Stimulated activated CD4-positive, alpha-beta T cell treated with anti-CD3 and anti-CD28 coated beads, TNF-alpha, amount 100 ng/mL, for 24 hours (primary cell): Measurements from ENCODE around the gene PDE10A.
"Not testable (repeated sequence)": the region's sequence is repeated elsewhere in the genome, so short reads cannot be mapped to it uniquely, and the experiment has no call there.

Experiments used
- DNase-seq, 3 experiments: peaks; one replicate each; pipeline ENCODE4 v3.0.0-alpha.2; 2020; ENCODE audit warnings: low read depth in 3 of 3

The PDE10A gene

DNA sequence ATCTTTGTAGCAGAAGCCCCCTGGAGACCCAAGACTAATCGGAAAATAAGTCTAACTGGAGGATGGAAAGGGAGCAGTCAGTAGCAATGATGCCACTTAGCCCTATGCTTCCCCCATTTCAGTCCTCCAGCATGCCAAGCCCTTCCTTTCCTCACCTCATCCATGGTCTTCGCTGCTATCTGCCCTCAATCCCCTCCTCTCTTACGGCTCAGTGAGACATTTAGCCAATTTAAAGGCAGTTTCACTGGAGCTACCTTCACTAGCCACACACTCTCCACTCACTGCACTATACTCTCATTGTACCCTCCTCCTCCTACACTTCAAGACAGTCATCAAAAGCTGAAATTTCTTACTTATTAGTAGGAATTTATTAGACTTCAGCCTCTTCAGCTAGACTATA is 111.2 kb downstream of the PDE10A start:
- no peak for DNase-seq

DNA sequence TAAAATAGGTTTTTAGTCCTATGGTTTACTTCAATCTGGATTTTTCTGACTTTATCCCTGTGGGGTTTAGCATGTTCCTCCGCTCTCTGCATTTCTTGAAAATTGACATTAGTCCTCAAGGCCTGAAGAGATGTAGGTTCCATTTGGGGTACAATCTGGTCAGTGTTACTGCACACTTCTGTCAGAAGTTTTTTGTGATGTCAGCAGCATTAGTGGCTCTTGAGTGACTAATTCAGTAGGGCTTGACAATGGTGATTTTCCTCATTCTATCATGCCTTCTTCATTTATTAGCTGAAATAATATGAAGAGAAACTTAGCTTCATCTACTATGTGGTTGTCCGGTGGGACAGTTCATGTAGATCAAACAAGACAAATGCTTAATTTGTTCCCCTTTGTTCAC is 114.6 kb downstream of the PDE10A start:
- DNase-seq: no peak

DNA sequence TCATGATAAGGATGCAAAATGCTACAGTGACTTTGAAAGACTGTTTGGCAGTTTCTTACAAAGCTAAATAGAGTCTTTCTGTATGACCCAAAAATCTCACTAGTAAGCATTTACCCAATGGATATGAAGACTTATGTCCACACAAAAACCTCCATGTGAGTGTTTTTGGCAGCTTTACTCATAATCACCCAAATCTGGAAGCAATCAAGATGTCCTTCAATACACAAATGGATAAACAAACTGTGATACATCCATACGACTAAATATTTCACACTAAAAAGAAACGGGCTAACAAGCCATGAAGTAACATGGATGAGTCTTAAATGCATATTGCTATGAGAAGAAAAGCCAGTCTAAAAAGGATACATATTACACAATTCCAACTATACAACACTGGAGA is 117.2 kb downstream of the PDE10A start:
- no peak for DNase-seq

DNA sequence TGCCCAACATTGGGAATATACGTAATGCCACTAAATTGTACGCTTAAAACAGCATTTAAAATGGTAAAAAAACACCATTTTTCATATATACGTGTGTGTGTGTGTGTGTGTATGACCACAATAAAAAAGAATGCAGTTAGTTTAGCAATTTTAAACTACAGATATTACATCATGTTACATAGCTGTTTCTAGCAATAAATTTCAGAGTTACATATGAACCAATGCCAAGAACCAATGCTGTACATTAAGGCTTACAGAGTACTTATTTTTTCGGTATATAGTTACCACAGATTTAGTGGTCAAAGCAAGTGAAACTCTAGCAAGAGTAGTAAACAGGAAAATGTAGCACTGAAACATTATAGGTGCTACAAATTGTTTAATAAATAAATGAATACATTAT is 119.3 kb downstream of the PDE10A start:
- DNase-seq: no peak

DNA sequence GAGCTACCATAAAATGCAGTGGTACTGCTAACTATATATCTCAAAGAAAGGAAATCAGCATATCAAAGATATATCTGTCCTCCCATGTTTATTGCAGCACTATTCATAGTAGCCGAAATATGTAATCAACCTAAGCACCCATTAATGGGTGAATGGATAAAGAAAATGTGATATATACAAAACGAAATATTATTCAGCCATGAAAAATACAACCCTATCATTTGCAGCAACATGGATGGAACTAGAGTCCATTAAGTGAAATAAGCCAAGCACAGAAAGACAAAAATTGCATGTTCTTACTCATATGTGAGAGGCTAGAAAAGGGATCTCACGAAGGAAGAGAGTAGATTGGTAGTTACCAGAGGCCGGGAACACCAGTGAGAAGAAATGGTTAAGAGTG is 126.1 kb downstream of the PDE10A start:
- DNase-seq: no peak

DNA sequence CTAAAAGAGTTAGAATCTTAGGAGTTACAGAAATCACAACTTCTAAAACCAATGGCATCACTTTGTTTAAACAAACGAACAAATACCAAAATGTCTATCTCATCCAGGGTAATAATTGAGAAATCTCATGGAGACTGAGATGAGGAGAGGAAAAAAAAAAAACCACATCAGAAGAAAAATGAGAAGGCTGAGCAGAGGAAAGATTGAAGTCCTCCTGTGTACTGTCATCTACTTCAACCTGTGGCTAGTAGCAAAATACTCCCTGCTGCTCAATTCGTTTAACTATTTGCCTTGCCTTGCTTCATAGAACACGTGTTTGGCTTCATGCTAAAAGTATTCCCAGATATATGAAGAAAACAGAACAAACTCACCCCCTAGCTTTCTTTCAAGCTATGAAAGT is 143.7 kb downstream of the PDE10A start:
- DNase-seq: no peak

DNA sequence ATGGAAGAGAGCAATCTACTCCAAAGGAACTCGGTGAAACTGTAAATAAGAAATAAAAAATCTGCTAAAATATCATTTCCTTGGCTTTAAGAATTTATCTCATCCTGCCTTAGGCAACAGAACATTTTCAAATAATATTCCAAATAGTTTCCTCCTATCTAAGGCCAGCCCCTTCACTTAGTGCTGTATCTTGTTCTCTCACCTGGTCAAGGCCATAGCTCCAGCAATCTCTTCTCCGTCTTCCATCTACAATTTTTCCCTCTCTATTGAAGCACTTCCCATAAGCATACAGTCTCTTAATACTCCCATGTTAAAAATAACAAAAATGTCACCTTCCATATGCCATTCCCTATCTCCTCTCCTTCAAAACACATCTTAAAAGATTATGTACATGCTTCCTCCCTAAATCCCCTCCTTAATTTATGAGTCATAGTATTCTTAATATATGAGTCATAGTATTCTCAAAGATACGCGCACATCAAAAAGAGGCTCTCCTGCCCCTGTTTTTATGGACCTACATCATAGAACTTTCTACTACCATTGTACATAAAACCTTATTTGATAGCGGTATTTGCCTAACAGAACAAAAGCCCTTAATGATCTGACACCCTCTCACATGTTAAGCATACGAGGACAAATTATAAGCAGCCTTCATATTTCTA is 146.9 kb downstream of the PDE10A start:
- no peak for DNase-seq

DNA sequence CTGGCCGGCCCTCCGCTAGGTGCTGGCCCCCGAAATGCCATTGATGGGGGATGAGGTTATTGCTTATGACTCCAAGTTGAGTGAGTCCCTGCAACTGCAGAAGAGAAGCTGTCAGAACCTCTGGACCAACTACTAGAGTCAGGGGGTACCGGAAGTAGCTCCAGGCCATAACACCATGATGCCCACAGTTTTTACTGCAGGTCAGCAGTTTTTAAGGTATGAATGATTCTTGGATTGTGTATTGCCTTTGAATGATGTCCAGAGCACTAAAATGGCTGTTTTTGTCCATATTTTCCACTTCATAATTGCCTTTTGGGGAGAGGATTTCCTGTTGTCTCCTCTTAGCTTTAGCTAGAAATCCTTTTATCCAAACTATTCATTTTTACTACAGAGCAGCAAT is 148.4 kb downstream of the PDE10A start:
- DNase-seq: no peak

DNA sequence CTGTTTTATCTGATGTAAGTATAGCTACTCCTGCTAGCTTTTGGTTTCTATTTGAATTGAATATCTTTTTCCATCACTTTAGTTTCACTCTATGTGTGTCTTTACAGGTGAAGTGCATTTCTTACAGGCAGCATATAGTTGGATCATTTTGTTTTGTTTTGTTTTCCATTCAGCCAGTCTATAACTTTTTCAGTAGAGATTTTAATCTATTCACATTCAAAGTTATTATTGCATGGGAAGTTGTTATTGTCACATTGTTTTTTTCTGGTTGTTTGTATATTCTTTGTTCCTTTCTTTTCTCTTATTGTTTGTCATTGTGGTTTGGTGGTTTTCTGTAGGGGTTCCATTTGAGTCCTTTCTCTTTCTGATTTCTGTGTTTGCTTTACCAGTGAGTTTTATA is 151.2 kb downstream of the PDE10A start:
- DNase-seq: no peak

DNA sequence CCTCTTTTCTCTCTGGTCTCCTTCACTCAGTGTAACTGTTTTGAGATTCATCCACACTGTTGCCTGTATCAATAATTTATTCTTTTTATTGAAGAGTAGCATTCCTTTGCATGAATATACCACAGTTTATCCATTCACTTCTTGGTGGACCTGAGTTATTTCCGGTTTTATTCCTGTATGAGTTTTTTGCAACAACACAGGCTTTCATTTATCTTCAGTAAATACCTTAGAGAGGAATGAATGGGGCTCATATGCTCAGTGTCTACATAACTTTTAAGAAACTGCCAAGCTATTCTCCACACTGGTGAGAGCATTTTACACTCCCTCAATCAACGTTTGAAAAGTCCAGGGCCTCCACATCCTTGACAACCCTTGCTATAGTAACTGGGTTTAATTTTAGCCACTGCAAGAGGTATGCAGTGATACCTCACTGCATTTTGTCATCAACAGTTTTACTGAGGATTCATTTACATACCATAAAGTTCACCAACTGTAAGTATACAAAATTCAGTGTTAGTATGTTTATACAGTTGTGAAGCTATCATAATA is 154.6 kb downstream of the PDE10A start:
- no peak for DNase-seq

DNA sequence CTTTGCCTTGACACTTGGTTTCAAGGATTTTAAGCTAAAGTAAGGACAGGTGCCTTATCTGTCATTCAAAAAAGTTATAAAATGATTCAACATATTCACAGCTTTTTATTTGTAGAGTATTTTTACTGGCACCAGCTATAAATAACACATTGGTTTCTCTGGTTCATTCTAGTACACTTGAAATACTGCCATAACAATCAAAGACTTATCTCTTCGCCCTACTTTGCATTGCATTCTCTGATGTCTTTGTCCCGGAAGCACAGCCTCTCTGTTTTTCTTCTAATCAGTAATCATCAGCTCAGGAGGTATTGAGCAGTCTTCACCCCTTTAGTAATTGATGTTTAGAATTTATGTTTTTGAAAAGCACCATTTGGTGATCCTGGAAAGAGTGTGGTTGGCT is 156.4 kb downstream of the PDE10A start:
- DNase-seq: no peak

DNA sequence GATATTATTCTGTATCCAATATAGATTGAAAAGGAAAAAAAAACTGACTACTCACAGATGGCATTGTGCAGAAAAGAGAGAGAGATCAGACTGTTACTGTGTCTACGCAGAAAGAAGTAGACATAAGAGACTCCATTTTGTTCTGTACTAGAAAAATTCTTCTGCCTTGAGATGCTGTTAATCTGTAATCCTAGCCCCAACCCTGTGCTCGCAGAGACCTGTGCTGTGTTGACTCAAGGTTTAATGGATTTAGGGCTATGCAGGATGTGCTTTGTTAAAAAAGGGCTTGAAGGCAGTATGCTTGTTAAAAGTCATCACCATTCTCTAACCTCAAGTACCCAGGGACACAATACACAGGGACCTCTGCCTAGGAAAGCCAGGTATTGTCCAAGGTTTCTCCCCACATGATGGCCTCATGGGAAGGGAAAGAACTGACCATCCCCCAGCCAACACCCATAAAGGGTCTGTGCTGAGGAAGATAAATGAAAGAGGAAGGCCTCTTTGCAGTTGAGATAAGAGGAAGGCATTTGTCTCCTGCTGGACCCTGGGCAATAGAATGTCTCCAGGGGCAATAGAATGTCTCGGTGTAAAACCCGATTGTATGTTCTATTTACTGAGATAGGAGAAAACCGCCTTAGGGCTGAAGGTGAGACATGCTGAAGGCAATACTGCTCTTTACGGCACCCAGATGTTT is 162.7 kb downstream of the PDE10A start:
- not testable (repeated sequence) for DNase-seq

DNA sequence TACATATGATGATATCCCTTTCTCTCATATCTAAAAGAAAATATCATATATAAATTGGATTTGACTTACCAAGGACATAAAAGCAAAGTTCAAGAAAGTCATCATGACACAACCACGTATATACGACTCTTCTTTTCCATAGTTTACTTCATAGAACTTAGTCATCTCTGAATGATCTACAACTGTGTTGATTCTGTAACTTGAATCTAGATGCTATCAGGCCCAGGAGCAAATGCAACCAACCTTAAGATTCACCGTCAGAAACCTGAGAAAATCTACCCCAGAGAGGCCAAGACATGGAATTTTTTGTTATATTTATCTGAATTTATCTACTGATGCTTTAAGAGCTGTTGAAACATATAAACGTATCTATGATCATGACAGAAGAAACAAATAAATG is 165.6 kb downstream of the PDE10A start:
- no peak for DNase-seq

DNA sequence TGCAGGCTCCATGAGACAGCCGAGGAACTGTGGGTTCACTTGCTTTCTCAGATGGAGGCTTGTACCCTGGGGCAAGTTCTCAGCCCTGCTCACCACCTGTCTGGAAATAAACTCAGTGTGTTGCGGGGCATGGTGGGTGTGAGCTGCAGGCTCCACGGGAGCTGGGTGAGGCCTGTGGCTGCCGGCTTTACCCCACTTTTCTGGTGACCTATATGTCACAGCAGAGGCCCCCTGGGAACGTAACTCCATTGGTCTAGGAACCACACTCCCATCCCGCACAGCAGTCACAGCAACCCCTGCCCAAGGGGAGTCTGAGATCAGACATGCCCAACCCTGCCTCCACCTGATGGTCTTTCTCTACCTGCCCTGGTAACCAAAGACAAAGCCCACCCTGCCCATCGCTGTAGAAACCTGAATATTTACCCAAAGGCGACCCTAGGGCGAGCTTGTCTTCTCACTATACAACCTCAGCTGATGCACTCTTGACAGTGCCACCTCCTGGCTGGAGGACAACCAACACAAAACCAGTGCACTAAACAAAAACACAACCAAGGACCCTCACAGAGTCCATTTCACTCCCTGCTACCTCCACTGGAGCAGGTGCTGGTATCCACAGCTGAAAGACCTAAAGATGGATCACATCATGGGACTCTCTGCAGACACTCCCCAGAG is 174.3 kb downstream of the PDE10A start:
- DNase-seq: no peak

DNA sequence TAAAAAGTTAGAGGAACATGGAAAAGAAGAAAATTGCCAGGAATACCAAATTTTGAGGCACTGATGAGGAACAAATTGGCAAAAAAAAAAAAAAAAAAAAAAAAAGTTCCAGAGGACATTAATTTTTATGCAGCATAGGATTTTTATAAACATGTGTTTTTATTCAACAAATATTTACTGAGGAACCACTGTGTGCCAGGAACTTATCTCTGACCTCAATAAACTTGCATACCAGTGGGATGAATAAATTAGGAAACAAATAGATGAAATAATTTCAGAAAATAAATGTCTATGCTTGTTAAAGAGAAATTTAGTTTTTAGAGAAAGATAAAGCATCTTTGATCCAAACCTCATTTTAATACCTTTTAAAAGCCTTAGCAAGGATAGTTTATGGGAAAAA is 175.1 kb downstream of the PDE10A start:
- DNase-seq: no peak

DNA sequence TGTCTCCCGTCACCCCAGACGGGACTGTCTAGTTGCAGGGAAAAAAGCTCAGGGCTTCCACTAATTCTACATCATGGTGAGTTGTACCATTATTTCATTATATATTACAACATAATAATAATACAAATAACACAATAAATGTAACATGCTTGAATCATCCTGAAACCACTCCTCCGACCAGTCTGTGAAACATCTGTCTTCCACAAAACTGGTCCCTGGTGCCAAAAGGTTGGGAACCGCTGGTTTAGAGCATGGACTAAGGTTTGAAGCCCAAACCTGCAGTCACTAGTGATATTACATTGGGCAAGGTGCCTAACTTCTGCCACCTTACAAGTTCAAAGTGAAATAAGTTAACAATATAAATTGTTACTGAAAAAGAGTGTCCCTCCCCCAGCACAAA is 175.7 kb downstream of the PDE10A start:
- DNase-seq: no peak

DNA sequence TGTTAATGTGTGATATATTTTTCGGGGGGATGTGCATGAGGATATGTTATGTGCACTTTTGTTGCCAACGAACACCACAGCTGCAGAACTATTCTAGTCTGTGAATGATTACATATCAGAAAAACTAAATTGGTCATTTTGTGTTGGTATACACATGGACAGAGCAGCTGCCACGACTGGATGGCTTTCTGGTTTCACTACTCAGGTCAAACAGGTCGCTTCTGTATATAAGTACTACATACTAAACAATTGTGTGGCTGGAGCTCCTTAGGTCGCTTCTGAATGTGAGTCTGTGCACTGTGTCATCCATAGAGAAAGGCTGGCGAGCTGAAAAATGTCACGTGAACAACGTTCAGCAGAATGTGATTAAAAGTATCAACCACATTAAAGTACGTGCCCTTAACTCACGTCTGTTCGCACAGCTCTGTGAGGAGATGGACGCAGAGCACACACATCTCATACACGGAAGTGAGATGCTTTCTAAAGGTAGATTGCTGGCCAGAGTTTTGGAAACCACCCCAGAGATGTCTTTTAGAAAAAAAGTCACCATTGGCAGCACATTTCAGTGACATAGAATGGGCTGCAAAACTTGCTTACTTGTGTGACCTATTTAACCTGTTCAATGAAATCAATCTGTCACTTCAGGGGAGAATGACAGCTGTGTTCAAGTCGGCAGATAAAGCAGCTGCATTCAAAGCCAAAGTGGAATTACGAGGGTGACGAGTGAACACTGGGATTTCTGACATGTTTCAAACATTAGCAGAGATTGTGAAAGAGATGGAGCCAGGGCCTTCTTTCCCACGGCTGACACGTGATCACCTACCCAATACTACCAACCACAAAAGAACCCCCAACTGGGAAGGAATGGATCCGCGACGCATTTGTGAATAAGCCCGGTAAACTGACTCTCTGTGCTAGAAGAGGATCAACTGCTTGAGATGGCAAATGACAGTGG is 176.6 kb downstream of the PDE10A start:
- no peak for DNase-seq

DNA sequence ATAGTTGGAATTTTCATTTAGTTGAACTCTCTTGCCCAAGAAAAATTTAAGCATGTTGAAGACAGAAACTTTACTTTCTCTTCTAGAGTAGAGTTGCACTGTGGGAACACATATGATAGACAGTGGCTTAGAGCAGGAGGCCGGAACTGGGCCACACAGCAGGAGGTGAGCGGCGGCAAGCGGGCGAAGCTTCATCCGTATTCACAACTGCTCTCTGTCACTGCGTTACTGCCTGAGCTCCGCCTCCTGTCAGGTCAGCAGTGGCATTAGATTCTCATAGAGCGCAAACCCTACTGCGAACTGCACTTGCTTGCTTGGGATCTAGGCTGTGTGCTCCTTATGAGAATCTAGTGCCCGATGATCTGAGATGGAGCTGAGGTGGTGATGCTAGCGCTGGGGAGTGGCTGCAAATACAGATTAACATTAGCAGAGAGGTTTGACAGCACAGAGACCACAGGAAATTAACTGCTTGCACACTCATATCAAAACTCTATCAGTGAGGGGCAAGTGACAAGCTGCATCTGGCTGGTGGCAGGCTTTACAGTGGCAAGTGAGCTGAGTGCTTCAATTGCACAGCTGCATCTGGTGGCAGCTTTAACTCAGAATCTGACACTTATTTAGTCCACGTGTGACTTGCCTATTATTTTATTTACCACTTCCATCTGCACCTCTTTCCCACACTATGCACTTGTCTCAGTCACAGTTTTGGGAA is 178.7 kb downstream of the PDE10A start:
- DNase-seq: no peak

DNA sequence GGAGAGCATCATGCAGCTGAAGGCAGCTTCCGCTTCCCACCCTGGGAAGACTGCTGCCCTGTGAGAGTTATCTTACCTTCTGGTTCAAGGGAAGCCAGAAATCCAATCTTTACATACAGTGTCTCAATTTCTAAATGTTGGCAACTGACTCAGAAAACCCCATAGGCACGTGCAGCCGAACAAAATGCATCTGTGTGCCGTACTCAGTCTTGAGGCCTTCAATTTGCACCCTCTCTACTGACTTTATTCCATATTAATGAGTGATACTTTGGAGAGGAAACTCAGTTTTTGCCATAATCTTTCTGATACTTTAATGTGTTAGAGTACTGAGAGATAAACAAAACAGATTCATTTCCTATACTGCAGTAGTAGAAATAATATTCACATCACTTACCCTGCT is 181.1 kb downstream of the PDE10A start:
- no peak for DNase-seq

DNA sequence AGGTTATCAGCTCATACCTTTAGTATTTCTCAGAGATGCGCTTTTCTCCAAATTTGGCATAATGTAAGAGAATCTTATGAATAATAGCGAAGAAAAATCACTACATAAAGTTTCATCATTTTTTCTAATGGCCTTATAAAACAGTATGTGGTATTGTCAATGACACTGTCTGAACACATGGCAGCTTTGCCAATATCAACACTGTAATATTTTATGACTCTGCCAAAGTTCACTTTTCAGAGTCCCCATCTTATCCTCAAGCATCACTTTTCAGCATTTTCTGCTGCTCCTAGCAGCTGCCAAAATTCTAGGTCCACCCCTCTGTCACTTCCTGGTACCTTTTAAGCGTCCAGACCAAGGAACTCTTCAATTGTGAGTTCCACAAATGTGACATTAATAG is 182.1 kb downstream of the PDE10A start:
- DNase-seq: no peak

DNA sequence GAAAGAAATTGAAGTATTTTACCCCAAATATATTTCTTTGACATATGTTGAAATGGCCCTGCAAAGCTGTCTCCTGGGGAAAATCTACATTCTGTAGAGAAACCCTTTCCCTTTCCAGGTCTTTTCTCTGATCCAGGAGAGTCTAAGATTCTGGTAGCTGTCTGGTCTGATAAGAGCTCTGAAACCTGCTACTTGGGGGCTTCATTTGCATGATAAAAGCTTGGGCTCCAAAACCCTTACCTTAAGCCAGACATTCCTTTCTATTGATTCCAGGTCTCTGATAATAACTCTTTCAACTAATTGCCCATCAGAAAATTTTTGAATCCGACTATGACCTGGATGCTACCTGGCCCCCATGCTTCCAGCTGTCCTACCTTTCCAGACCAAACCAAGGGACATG is 184.5 kb downstream of the PDE10A start:
- no peak for DNase-seq
